Chondrocyte (in vitro differentiated cells): ENCODE data around the gene ARL2BP. TPM values are rescaled to one million over a fixed set of nuclear protein-coding genes. Genes with fewer than 3 reads are reported as not detected.
A peak's percentile ranks its signal among the peaks of the same experiment; 100 is the strongest.

Experiments used
- DNase-seq: peaks from one replicate; pipeline ENCODE4 v3.0.0; 2021; ENCODE audit warnings: mixed read lengths, low spot score
- H3K27ac Mint-ChIP-seq: one replicate; pipeline ENCODE4 v1.8.0; 2021; ENCODE audit warnings: mild to moderate bottlenecking, moderate library complexity, mixed read lengths; ENCODE audit not compliant: unreplicated experiment
- H3K27me3 Mint-ChIP-seq: 2 replicates; pipeline ENCODE4 v1.8.0; 2021; ENCODE audit warnings: low read depth, mixed read lengths
- H3K36me3 Mint-ChIP-seq: 2 replicates; pipeline ENCODE4 v1.8.0; 2021; ENCODE audit warnings: low read depth, mixed read lengths
- H3K4me1 Mint-ChIP-seq: 2 replicates; pipeline ENCODE4 v1.8.0; 2021; ENCODE audit warnings: low read depth, mild to moderate bottlenecking, mixed read lengths
- H3K4me3 Mint-ChIP-seq: one replicate; pipeline ENCODE4 v1.8.0; 2021; ENCODE audit warnings: mild to moderate bottlenecking, moderate library complexity, mixed read lengths; ENCODE audit not compliant: unreplicated experiment
- H3K9me3 Mint-ChIP-seq: 2 replicates; pipeline ENCODE4 v1.8.0; 2021; ENCODE audit warnings: low read depth, mixed read lengths
- total RNA-seq: library from RNA; stranded (reverse); gene quantifications from 3 replicates; pipeline ENCODE4 v1.2.1, GENCODE V29; 2021
- TF ChIP-seq, protein P1 (sequence below): fragments of 200-600 bp; sonication (generic); IDR thresholded peaks from 2 replicates; pipeline ENCODE4 v1.5.0; 2021; ENCODE audit warnings: antibody characterized with exemption, mild to moderate bottlenecking, moderate library complexity

Gene ARL2BP
- total RNA-seq, 1 donor from 2014 or later, result 69.5 TPM

DNA sequence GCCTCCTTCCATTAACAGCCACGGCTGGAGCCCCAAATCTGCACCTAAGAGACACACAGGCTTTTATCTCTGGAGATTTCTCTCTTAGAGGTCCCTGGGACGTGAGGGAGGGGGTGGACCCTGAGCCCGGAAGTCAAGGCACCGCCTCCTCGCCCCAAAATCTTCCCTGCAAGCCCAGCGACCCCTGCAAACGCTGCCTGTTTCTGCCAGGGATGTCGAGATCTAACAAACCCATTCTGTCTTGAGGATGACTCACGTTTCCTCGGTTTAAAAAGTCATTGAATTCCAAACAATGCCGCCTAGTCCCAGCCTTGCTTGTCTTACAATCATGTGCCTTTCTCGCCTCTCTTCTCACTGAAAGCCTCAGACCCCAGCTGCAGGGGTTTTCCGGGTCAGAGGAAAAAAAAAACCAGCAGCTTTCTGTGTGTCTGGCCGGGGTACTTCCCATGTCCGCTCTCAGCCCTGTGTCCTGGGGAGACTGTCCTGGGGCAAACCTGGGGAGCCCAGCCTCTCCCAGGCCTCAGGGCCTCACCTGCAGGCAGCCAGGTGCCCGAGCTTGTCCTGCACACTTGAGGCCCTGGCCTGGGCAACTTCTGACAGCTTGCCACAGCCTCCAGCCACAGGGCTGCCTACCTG lies 15.4 kb downstream of the ARL2BP start:
- Mint-ChIP-seq H3K4me1 (peaks cover 11% of the 10 kb centered on the region), H3K27me3 (no peaks in the 10 kb centered on the region), H3K4me3 (peak overlapping the region; percentile 41), H3K9me3 (no peaks in the 10 kb centered on the region), H3K36me3 (no peaks in the 10 kb centered on the region), H3K27ac (peak overlapping the region; percentile 83)
- DNase-seq, result peak; percentile 65
- TF ChIP-seq, protein P1, sequence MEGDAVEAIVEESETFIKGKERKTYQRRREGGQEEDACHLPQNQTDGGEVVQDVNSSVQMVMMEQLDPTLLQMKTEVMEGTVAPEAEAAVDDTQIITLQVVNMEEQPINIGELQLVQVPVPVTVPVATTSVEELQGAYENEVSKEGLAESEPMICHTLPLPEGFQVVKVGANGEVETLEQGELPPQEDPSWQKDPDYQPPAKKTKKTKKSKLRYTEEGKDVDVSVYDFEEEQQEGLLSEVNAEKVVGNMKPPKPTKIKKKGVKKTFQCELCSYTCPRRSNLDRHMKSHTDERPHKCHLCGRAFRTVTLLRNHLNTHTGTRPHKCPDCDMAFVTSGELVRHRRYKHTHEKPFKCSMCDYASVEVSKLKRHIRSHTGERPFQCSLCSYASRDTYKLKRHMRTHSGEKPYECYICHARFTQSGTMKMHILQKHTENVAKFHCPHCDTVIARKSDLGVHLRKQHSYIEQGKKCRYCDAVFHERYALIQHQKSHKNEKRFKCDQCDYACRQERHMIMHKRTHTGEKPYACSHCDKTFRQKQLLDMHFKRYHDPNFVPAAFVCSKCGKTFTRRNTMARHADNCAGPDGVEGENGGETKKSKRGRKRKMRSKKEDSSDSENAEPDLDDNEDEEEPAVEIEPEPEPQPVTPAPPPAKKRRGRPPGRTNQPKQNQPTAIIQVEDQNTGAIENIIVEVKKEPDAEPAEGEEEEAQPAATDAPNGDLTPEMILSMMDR, result no peak

DNA sequence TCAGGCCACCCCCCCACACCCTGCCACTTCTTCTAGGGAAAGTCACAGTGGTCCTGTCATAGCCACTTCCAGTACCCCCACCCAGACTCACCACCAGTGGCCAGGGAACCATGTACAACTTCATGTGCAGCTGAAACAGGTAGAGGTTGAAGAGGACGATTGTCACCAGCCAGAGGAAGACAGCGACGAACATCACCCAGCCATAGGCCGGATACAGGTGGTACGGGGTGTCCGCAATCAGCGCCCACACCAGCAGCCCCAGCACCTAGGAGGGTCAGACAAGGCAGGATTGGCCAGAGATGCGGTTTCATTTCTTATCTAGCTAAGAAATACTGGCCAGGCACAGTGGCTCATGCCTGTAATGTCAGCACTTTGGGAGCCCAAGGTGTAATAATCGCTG lies 16.7 kb downstream of the ARL2BP start:
- peak; percentile 38 for DNase-seq
- no peaks in the 10 kb centered on the region for H3K9me3 Mint-ChIP-seq
- H3K4me1 Mint-ChIP-seq, result peaks cover 11% of the 10 kb centered on the region
- H3K27ac Mint-ChIP-seq, result no peak overlapping the region
- no peaks in the 10 kb centered on the region for H3K27me3 Mint-ChIP-seq
- no peaks in the 10 kb centered on the region for H3K36me3 Mint-ChIP-seq
- TF ChIP-seq, protein P1, result no peak
- H3K4me3 Mint-ChIP-seq, result no peak overlapping the region

DNA sequence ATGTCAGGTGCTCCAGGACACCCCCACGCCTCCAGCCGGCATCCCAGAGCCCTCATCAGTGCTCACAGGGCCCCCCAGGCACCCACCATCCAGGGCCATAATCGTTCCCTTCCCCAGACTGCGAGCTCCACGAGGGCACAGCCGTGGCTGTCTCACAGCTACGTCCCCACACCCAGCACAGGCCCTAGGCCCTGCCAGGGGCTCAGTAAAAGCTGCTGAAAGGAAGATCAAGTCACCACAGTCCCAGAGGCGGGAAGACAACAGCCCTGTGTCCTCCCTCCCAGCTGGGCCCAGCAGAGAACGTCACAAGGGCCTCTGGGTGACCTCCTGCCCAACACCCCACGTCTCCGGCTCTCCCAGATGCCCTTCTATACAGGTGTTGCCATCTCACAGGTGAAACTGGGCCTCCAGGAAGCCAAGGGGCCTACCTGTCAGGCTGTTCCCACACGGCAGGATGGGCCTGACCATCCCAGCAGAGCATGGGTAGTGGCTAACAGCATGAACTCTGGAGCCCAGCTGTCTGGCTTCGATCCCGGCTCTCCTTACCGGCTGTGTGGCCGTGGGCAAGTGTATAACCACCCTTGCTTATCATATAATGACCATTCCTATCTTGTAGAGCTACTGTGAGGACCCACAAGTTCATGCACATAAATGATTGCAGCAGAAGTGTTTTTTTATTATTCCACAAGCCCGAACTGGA lies 17.9 kb downstream of the ARL2BP start:
- H3K36me3 Mint-ChIP-seq, result no peaks in the 10 kb centered on the region
- no peaks in the 10 kb centered on the region for H3K27me3 Mint-ChIP-seq
- no peak overlapping the region for H3K4me3 Mint-ChIP-seq
- H3K4me1 Mint-ChIP-seq, result peaks cover 11% of the 10 kb centered on the region
- no peaks in the 10 kb centered on the region for H3K9me3 Mint-ChIP-seq
- H3K27ac Mint-ChIP-seq, result no peak overlapping the region
- TF ChIP-seq, protein P1, result no peak
- DNase-seq, result peak; percentile 62

DNA sequence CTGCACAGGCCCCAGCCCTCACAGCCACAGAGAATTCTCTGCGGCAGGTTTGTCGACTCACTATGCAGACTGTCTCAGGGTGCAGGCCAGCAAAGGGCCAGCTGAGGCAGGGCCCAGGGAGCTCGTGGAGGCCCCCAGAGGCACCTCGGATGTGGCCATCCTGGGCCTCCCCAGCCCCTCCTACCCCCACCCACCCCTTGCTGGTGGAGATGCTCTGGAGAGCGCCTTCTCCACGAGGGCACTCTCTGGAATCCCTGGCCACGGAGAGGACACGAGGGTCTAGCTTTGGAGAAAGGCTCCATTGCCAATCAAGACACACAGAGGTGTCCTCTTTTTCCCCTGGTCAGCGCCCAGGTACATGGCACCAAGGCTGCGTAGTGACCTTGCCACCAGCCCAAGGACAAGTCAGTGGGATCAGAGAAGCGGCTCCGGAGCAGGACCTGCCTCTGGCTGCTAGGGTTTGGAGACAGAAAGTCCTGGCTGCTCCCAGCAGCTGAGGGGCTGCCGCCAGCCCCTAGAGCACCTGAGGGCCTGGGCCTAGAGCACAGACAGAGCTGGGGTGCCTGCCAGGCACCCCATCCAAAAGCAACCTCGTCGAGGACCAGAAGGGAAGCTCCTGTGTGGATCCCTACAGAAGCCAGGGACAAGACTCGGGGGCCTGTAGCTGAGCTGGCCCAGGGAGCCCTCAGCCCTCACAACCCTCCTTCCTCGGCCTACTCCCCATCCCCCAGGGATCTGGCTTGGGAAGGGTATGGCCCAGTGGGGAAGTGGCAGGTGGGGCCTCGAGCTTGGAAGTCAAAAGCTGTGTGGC lies 18.7 kb downstream of the ARL2BP start:
- TF ChIP-seq, protein P1, result no peak
- no peaks in the 10 kb centered on the region for H3K27me3 Mint-ChIP-seq
- peak; percentile 70 for DNase-seq
- H3K36me3 Mint-ChIP-seq, result no peaks in the 10 kb centered on the region
- no peaks in the 10 kb centered on the region for H3K9me3 Mint-ChIP-seq
- H3K4me3 Mint-ChIP-seq, result no peak overlapping the region
- peaks cover 11% of the 10 kb centered on the region for H3K4me1 Mint-ChIP-seq
- H3K27ac Mint-ChIP-seq, result no peak overlapping the region

DNA sequence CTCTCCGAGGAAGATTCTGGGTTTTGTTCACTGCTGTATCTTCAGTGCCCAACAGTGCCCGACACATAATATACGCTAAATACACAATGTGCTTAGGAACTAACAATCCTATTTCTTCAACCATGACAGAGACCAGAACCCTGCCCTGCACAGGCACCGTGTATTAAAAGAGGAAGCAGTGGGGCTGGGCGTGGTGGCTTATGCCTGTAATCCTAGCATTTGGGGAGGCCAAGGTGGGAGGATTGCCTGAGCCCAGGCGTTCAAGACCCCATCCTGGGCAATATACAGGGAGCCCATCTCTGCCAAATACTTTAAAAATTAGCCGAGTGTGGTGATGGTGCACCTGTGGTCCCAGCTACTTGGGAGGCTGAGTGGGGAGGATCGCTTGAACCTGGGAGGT lies 19.3 kb downstream of the ARL2BP start:
- H3K27ac Mint-ChIP-seq, result no peak overlapping the region

More for the DNA sequence above, 19.3 kb downstream of the ARL2BP start:
- Mint-ChIP-seq H3K36me3 (no peaks in the 10 kb centered on the region), H3K4me1 (peaks cover 11% of the 10 kb centered on the region), H3K9me3 (no peaks in the 10 kb centered on the region), H3K27me3 (no peaks in the 10 kb centered on the region), H3K4me3 (no peak overlapping the region)
- peak; percentile 29 for DNase-seq
- TF ChIP-seq, protein P1, result no peak
